ENCODE results near the gene RHBDF1. TPM values are rescaled to one million over a fixed set of nuclear protein-coding genes. Genes with fewer than 3 reads are reported as not detected.

The RHBDF1 gene
- total and polyA plus RNA-seq, 2 experiments from 2014 or later = 22.6 to 24.5 TPM

DNA sequence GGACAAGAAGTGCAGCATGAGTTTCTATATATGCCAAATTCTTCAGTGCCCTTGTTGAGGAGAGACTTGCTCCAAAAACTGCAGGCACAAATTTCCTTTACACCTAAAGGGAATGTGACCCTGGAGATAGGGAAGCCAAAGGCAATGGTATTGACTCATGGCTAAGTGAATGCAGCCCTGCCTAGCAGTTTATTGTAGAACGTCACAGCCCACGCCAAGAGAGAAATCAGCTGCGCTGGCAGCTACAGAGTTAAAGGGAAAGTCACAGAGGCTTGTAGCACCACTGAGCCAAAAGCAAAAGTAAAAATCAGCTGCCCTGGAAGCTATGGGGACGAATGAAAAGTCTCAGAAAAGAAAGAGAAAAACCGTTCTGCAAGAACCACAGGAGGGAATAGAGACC is 29.1 kb downstream of the RHBDF1 start:
- Histone ChIP-seq H3F3A (replicated peaks; ENCODE audit: low read depth) (0 out of 2 replicates have a peak, but pooled peaks cover 11% of the 10 kb centered on the region), H4K20me1 (replicated peaks; ENCODE audit: insufficient read depth) (peaks cover 9% of the 10 kb centered on the region), H3K9me2 (ENCODE audit: insufficient read depth) (no peaks in the 10 kb centered on the region), H3K27ac (ENCODE audit: low read depth) (no peak overlapping the region), H3K4me2 (no peak overlapping the region), H3K4me3 (no peak overlapping the region), H3K27me3 (ENCODE audit: insufficient read depth) (no peaks in the 10 kb centered on the region), H3K4me1 (ENCODE audit: insufficient read depth) (no peaks in the 10 kb centered on the region), H3K79me2 (replicated peaks; ENCODE audit: insufficient read depth) (peaks cover 11% of the 10 kb centered on the region), H3K36me3 (ENCODE audit: insufficient read depth) (peaks cover 41% of the 10 kb centered on the region), H2AFZ (no peak overlapping the region)
- H3K27me3 Mint-ChIP-seq (ENCODE audit: insufficient read depth, low read depth, poor library complexity) = no peaks in the 10 kb centered on the region
- ATAC-seq (no peak), DNase-seq (ENCODE audit: low spot score) (no peak)
- TF ChIP-seq ZNF114 (CRISPR knock-in tag; IDR thresholded peaks at IDR 0.05) (no peak), STAT1 (IDR thresholded peaks at IDR 0.05; ENCODE audit: unreplicated experiment) (no peak), CREB1 (CRISPR knock-in tag; IDR thresholded peaks at IDR 0.05; ENCODE audit: low read depth) (no peak), EZH2phosphoT487 (IDR thresholded peaks at IDR 0.05; ENCODE audit: unreplicated experiment) (no peak), EZH2 (IDR thresholded peaks at IDR 0.05; ENCODE audit: low read depth, unreplicated experiment) (no peak)
- TF ChIP-seq, protein P1, sequence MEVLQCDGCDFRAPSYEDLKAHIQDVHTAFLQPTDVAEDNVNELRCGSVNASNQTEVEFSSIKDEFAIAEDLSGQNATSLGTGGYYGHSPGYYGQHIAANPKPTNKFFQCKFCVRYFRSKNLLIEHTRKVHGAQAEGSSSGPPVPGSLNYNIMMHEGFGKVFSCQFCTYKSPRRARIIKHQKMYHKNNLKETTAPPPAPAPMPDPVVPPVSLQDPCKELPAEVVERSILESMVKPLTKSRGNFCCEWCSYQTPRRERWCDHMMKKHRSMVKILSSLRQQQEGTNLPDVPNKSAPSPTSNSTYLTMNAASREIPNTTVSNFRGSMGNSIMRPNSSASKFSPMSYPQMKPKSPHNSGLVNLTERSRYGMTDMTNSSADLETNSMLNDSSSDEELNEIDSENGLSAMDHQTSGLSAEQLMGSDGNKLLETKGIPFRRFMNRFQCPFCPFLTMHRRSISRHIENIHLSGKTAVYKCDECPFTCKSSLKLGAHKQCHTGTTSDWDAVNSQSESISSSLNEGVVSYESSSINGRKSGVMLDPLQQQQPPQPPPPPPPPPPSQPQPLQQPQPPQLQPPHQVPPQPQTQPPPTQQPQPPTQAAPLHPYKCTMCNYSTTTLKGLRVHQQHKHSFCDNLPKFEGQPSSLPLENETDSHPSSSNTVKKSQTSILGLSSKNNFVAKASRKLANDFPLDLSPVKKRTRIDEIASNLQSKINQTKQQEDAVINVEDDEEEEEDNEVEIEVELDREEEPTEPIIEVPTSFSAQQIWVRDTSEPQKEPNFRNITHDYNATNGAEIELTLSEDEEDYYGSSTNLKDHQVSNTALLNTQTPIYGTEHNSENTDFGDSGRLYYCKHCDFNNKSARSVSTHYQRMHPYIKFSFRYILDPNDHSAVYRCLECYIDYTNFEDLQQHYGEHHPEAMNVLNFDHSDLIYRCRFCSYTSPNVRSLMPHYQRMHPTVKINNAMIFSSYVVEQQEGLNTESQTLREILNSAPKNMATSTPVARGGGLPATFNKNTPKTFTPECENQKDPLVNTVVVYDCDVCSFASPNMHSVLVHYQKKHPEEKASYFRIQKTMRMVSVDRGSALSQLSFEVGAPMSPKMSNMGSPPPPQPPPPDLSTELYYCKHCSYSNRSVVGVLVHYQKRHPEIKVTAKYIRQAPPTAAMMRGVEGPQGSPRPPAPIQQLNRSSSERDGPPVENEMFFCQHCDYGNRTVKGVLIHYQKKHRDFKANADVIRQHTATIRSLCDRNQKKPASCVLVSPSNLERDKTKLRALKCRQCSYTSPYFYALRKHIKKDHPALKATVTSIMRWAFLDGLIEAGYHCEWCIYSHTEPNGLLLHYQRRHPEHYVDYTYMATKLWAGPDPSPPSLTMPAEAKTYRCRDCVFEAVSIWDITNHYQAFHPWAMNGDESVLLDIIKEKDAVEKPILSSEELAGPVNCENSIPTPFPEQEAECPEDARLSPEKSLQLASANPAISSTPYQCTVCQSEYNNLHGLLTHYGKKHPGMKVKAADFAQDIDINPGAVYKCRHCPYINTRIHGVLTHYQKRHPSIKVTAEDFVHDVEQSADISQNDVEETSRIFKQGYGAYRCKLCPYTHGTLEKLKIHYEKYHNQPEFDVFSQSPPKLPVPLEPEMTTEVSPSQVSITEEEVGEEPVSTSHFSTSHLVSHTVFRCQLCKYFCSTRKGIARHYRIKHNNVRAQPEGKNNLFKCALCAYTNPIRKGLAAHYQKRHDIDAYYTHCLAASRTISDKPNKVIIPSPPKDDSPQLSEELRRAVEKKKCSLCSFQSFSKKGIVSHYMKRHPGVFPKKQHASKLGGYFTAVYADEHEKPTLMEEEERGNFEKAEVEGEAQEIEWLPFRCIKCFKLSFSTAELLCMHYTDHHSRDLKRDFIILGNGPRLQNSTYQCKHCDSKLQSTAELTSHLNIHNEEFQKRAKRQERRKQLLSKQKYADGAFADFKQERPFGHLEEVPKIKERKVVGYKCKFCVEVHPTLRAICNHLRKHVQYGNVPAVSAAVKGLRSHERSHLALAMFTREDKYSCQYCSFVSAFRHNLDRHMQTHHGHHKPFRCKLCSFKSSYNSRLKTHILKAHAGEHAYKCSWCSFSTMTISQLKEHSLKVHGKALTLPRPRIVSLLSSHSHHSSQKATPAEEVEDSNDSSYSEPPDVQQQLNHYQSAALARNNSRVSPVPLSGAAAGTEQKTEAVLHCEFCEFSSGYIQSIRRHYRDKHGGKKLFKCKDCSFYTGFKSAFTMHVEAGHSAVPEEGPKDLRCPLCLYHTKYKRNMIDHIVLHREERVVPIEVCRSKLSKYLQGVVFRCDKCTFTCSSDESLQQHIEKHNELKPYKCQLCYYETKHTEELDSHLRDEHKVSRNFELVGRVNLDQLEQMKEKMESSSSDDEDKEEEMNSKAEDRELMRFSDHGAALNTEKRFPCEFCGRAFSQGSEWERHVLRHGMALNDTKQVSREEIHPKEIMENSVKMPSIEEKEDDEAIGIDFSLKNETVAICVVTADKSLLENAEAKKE (CRISPR knock-in tag; IDR thresholded peaks at IDR 0.05) = no peak
- TF ChIP-seq, protein P2, sequence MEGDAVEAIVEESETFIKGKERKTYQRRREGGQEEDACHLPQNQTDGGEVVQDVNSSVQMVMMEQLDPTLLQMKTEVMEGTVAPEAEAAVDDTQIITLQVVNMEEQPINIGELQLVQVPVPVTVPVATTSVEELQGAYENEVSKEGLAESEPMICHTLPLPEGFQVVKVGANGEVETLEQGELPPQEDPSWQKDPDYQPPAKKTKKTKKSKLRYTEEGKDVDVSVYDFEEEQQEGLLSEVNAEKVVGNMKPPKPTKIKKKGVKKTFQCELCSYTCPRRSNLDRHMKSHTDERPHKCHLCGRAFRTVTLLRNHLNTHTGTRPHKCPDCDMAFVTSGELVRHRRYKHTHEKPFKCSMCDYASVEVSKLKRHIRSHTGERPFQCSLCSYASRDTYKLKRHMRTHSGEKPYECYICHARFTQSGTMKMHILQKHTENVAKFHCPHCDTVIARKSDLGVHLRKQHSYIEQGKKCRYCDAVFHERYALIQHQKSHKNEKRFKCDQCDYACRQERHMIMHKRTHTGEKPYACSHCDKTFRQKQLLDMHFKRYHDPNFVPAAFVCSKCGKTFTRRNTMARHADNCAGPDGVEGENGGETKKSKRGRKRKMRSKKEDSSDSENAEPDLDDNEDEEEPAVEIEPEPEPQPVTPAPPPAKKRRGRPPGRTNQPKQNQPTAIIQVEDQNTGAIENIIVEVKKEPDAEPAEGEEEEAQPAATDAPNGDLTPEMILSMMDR (conservative IDR thresholded peaks at IDR 0.05; ENCODE audit: low read depth in 2 of 2) = no peak
- H3K4me1 Mint-ChIP-seq = 0 out of 3 replicates have a peak, but pooled peaks cover 2% of the 10 kb centered on the region
- H3K4me3 Mint-ChIP-seq = no peak overlapping the region
- H3K27ac Mint-ChIP-seq = no peak overlapping the region
- H3K9me3 Mint-ChIP-seq = no peaks in the 10 kb centered on the region
- peaks cover 71% of the 10 kb centered on the region for H3K36me3 Mint-ChIP-seq (ENCODE audit: low read depth)

Data from GM23338 (cell line).